ENCODE results near the gene FAM234B. TPM values are rescaled to one million over a fixed set of nuclear protein-coding genes. Genes with fewer than 3 reads are reported as not detected.

Gene FAM234B
- total and polyA plus RNA-seq, 2 of the 8 experiments (the other 6 are each of a cell fraction or from before 2014, with no cell fraction given), result 12.5 to 29.1 TPM

DNA sequence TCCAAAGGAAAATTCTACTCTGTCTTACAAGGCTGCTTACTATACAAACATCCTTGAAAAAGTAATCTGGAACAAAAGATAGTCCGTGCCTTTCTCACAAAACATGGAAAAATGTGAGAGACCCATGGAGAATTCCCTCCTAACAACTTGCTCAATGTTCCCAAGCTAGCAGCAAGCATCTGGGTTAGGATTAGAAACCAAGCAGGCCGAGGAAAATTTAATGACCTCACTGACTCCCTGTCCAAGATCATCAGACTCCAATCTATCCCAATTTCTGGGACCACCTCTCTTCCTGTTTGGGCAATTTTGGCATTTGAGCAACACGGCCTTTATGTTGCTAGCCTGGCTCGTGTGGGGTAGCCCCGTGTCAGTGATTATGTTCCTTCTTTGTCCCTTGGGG, 77.4 kb downstream of the FAM234B start:
- Histone ChIP-seq H2AFZ (ENCODE audit: low read length) (no peak overlapping the region), H3K27me3 (replicated peaks in 1 of 4; ENCODE audit: control insufficient read depth in 3 of 4, extremely low read depth in 1 of 4, insufficient read depth in 3 of 4, low read length in 3 of 4) (no peaks in the 10 kb centered on the region; a peak in 1 of 7 replicates), H3K4ac (replicated peaks; ENCODE audit: insufficient read length, low read depth, low read length) (no peak overlapping the region), H2BK15ac (ENCODE audit: low read length) (0 out of 2 replicates have a peak overlapping the region, but pooled peaks have one; percentile 2), H4K20me1 (replicated peaks in 1 of 2; ENCODE audit: control insufficient read depth in 1 of 2, insufficient read depth in 2 of 2, low read length in 2 of 2) (no peaks in the 10 kb centered on the region), H3K23ac (ENCODE audit: insufficient read length) (no peak overlapping the region), H2BK20ac (ENCODE audit: low read length) (no peak overlapping the region), H3K79me1 (ENCODE audit: low read depth, low read length) (no peaks in the 10 kb centered on the region), H3K23me2 (ENCODE audit: low read depth, low read length) (no peaks in the 10 kb centered on the region), H3K9ac (replicated peaks in 1 of 4; ENCODE audit: extremely low read depth in 1 of 4, low read depth in 3 of 4, low read length in 3 of 4) (no peak overlapping the region), H2BK120ac (replicated peaks; ENCODE audit: low read depth, low read length) (no peak overlapping the region), H3K79me2 (ENCODE audit: control insufficient read depth in 1 of 2, insufficient read depth in 2 of 2, low read length in 2 of 2) (no peaks in the 10 kb centered on the region), H3K4me3 (ENCODE audit: extremely low read depth in 1 of 4, insufficient read depth in 2 of 4, low read depth in 3 of 4, low read length in 4 of 4) (no peak overlapping the region), H2AK5ac (ENCODE audit: low read depth, low read length) (no peak overlapping the region), H3K36me3 (ENCODE audit: control insufficient read depth in 2 of 4, insufficient read depth in 4 of 4, low read length in 3 of 4) (no peaks in the 10 kb centered on the region), H4K8ac (ENCODE audit: extremely low read depth, insufficient read depth, low read length) (no peak overlapping the region), H4K5ac (ENCODE audit: insufficient read length, low read depth, low read length) (no peak overlapping the region), H3K4me1 (replicated peaks in 1 of 4; ENCODE audit: control insufficient read depth in 3 of 4, insufficient read depth in 4 of 4, low read length in 3 of 4) (peaks cover 0 to 14% (median 5%) of the 10 kb centered on the region in 4 experiments; a peak in 4 of 7 replicates), H3K27ac (ENCODE audit: low read depth, low read length) (no peak overlapping the region), H3K9me3 (ENCODE audit: insufficient read depth in 2 of 2, low read depth in 1 of 2, low read length in 1 of 2) (no peaks in the 10 kb centered on the region), H3K14ac (ENCODE audit: insufficient read length) (no peak overlapping the region), H2BK12ac (ENCODE audit: low read depth, low read length) (no peak overlapping the region), H3K18ac (ENCODE audit: extremely low read depth, low read length) (no peak overlapping the region), H3K4me2 (ENCODE audit: insufficient read depth in 1 of 2, low read depth in 2 of 2, low read length in 2 of 2) (no peak overlapping the region), H3K56ac (replicated peaks; ENCODE audit: insufficient read length, low read depth, low read length) (no peak overlapping the region), H4K91ac (replicated peaks; ENCODE audit: insufficient read length, low read length) (no peak overlapping the region), H2BK5ac (ENCODE audit: low read depth, low read length) (no peak overlapping the region)
- ChIA-PET CTCF (ENCODE audit: partially characterized antibody) (no interaction called here), POLR2A (ENCODE audit: partially characterized antibody) (no interaction called here)
- no peak for TF ChIP-seq SP2 (IDR thresholded peaks at IDR 0.05; ENCODE audit: low read length)
- TF ChIP-seq ATF2 (IDR thresholded peaks at IDR 0.05; ENCODE audit: low read length), result no peak
- no peak for TF ChIP-seq SP1 (IDR thresholded peaks at IDR 0.05; ENCODE audit: low read depth, low read length)
- TF ChIP-seq PHF8 (conservative IDR thresholded peaks at IDR 0.05; ENCODE audit: low read depth, low read length), result no peak
- TF ChIP-seq SUZ12 (IDR thresholded peaks at IDR 0.05; ENCODE audit: low read length), result no peak
- TF ChIP-seq HDAC2 (IDR thresholded peaks at IDR 0.05; ENCODE audit: borderline replicate concordance in 1 of 2, low read depth in 2 of 2, low read length in 2 of 2), result no peak
- TF ChIP-seq SAP30 (IDR thresholded peaks at IDR 0.05; ENCODE audit: insufficient read depth, insufficient replicate concordance, low read length), result no peak
- TF ChIP-seq BCL11A (IDR thresholded peaks at IDR 0.05; ENCODE audit: low read depth in 2 of 2, low read length in 2 of 2), result no peak
- TF ChIP-seq KDM5A (IDR thresholded peaks at IDR 0.05; ENCODE audit: low read length), result no peak
- no peak for TF ChIP-seq POLR2A (IDR thresholded peaks at IDR 0.05; ENCODE audit: control extremely low read depth in 1 of 2, low read depth in 2 of 2, low read length in 2 of 2)
- TF ChIP-seq GTF2F1 (IDR thresholded peaks at IDR 0.05; ENCODE audit: borderline replicate concordance, low read depth, low read length), result no peak
- no peak for TF ChIP-seq BRCA1 (IDR thresholded peaks at IDR 0.05; ENCODE audit: low read depth, low read length)
- TF ChIP-seq TEAD4 (IDR thresholded peaks at IDR 0.05; ENCODE audit: low read depth, low read length), result no peak
- 91% methylated on average over 5 of the region's 5 CpGs; no CpG with 5 or more reads in 1 of the 2 experiments for WGBS, 2 experiments (ENCODE audit: extremely low coverage in 1 of 2, insufficient coverage in 1 of 2, insufficient read length in 1 of 2, insufficient replicate concordance in 2 of 2, low coverage in 1 of 2, low lambda C conversion rate in 2 of 2, missing lambda C conversion rate in 1 of 2)
- DNase-seq (ENCODE audit: low read depth in 1 of 2, low spot score in 2 of 2), result no peak
- no peak for FAIRE-seq
